ENCODE data around the gene COA1.

COA1 gene

GRCh38 chr7:43632746-43633145 lies 96.6 kb downstream of the COA1 start:
- H3K79me2 ChIP-seq (ENCODE audit: insufficient read depth, low read length), result peaks cover 86% of the 10 kb centered on the region
- no peaks in the 10 kb centered on the region for H3K27me3 ChIP-seq (ENCODE audit: low read length)
- TF ChIP-seq EZH2phosphoT487 (conservative IDR thresholded peaks at IDR 0.05; ENCODE audit: low read length), result no peak
- TF ChIP-seq CTCF (IDR thresholded peaks at IDR 0.05; ENCODE audit: insufficient read depth, low read length, poor library complexity, severe bottlenecking), result no peak
- H3K4me2 ChIP-seq (ENCODE audit: low read depth, low read length, poor library complexity, severe bottlenecking), result no peak overlapping the region
- H3K9me3 ChIP-seq (ENCODE audit: insufficient read depth, low read length), result no peaks in the 10 kb centered on the region
- H2AFZ ChIP-seq (ENCODE audit: low read depth, low read length, severe bottlenecking), result no peak overlapping the region
- peaks cover 82% of the 10 kb centered on the region for H3K36me3 ChIP-seq (ENCODE audit: low read length)
- peaks cover 85% of the 10 kb centered on the region for H3F3A ChIP-seq (ENCODE audit: insufficient read depth)
- no peak overlapping the region for H3K9ac ChIP-seq (ENCODE audit: low read length)
- no peaks in the 10 kb centered on the region for H3K9me2 ChIP-seq (replicated peaks; ENCODE audit: insufficient read depth, low read length)
- H4K20me1 ChIP-seq (ENCODE audit: low read depth, low read length), result peaks cover 4% of the 10 kb centered on the region; the same call in 1 of the 2 replicates
- H3K27ac ChIP-seq (ENCODE audit: low read depth, low read length), result no peak overlapping the region
- no peak overlapping the region for H3K4me3 ChIP-seq (ENCODE audit: insufficient read depth, low read length, poor library complexity, severe bottlenecking)

- Histone ChIP-seq H2AFZ (ENCODE audit: low read depth, low read length, severe bottlenecking) (no peak overlapping the region), H3K9ac (ENCODE audit: low read length) (no peak overlapping the region), H3K4me3 (ENCODE audit: insufficient read depth, low read length, poor library complexity, severe bottlenecking) (no peak overlapping the region), H3K4me2 (ENCODE audit: low read depth, low read length, poor library complexity, severe bottlenecking) (no peak overlapping the region), H3F3A (ENCODE audit: insufficient read depth) (peaks cover 85% of the 10 kb centered on the region), H3K9me2 (replicated peaks; ENCODE audit: insufficient read depth, low read length) (no peaks in the 10 kb centered on the region), H3K27me3 (ENCODE audit: low read length) (no peaks in the 10 kb centered on the region), H3K9me3 (ENCODE audit: insufficient read depth, low read length) (no peaks in the 10 kb centered on the region), H3K27ac (ENCODE audit: low read depth, low read length) (peak overlapping the region; percentile 30), H4K20me1 (ENCODE audit: low read depth, low read length) (peaks cover 8% of the 10 kb centered on the region; the same call in 1 of the 2 replicates), H3K79me2 (ENCODE audit: insufficient read depth, low read length) (peaks cover 91% of the 10 kb centered on the region), H3K36me3 (ENCODE audit: low read length) (peaks cover 85% of the 10 kb centered on the region)
- no peak for TF ChIP-seq CTCF (IDR thresholded peaks at IDR 0.05; ENCODE audit: insufficient read depth, low read length, poor library complexity, severe bottlenecking)
Observed at GRCh38 chr7:43631559-43631958, 97.8 kb downstream of the COA1 start.

GRCh38 chr7:43630482-43630881 lies 98.8 kb downstream of the COA1 start:
- peaks cover 85% of the 10 kb centered on the region for H3F3A ChIP-seq (ENCODE audit: insufficient read depth)
- peaks cover 92% of the 10 kb centered on the region for H3K79me2 ChIP-seq (ENCODE audit: insufficient read depth, low read length)
- no peak for TF ChIP-seq EZH2phosphoT487 (conservative IDR thresholded peaks at IDR 0.05; ENCODE audit: low read length)
- TF ChIP-seq CTCF (IDR thresholded peaks at IDR 0.05; ENCODE audit: insufficient read depth, low read length, poor library complexity, severe bottlenecking), result no peak
- H3K9me3 ChIP-seq (ENCODE audit: insufficient read depth, low read length), result no peaks in the 10 kb centered on the region
- H3K27ac ChIP-seq (ENCODE audit: low read depth, low read length), result no peak overlapping the region
- H3K36me3 ChIP-seq (ENCODE audit: low read length), result peaks cover 84% of the 10 kb centered on the region
- H3K9ac ChIP-seq (ENCODE audit: low read length), result no peak overlapping the region
- no peak overlapping the region for H3K4me2 ChIP-seq (ENCODE audit: low read depth, low read length, poor library complexity, severe bottlenecking)
- peaks cover 8% of the 10 kb centered on the region; the same call in 1 of the 2 replicates for H4K20me1 ChIP-seq (ENCODE audit: low read depth, low read length)
- no peaks in the 10 kb centered on the region for H3K27me3 ChIP-seq (ENCODE audit: low read length)
- H3K4me3 ChIP-seq (ENCODE audit: insufficient read depth, low read length, poor library complexity, severe bottlenecking), result no peak overlapping the region
- H3K9me2 ChIP-seq (replicated peaks; ENCODE audit: insufficient read depth, low read length), result no peaks in the 10 kb centered on the region
- no peak overlapping the region for H2AFZ ChIP-seq (ENCODE audit: low read depth, low read length, severe bottlenecking)

Data from SU-DHL-6 (cell line).